ENCODE results near the gene SNRNP25.

The SNRNP25 gene

GRCh38 chr16:76535-77272 is 23.1 kb downstream of the SNRNP25 start:
- no peak for DNase-seq (ENCODE audit: low spot score in 2 of 2)
- Mint-ChIP-seq H3K4me1 (peaks cover 37% of the 10 kb centered on the region), H3K4me3 (peak overlapping the region; percentile 84), H3K36me3 (peaks cover 27% of the 10 kb centered on the region), H3K9me3 (no peaks in the 10 kb centered on the region), H3K27ac (peak overlapping the region; percentile 90)
- ATAC-seq = no peak

- Mint-ChIP-seq H3K4me3 (peak overlapping the region; percentile 84), H3K36me3 (peaks cover 27% of the 10 kb centered on the region), H3K9me3 (no peaks in the 10 kb centered on the region), H3K27ac (peak overlapping the region; percentile 90), H3K4me1 (peaks cover 37% of the 10 kb centered on the region)
- DNase-seq (ENCODE audit: low spot score in 2 of 2) = peak; percentile 36 to 78
- peak; percentile 57 for ATAC-seq
Measured at GRCh38 chr16:77273-77806, 23.7 kb downstream of the SNRNP25 start.

GRCh38 chr16:77807-78443 is 24.3 kb downstream of the SNRNP25 start, which contains the start of gene MPG:
Gene MPG (plus strand): TSS chr16:78225. CDS start chr16:78310, 85 bp downstream.
- Mint-ChIP-seq H3K27ac (peak within 1 kb of the TSS; percentile 90), H3K4me3 (peak within 1 kb of the TSS; percentile 84), H3K4me1 (peaks cover 39% of the 10 kb centered on the region), H3K36me3 (peaks cover 31% of the 10 kb centered on the region), H3K9me3 (no peaks in the 10 kb centered on the region)
- ATAC-seq = peak; percentile 81
- peak; percentile 77 to 95 for DNase-seq (ENCODE audit: low spot score in 2 of 2)

- ATAC-seq = peak; percentile 33
- Mint-ChIP-seq H3K4me1 (peaks cover 42% of the 10 kb centered on the region), H3K9me3 (no peaks in the 10 kb centered on the region), H3K27ac (peak overlapping the region; percentile 90), H3K36me3 (peaks cover 34% of the 10 kb centered on the region), H3K4me3 (peak overlapping the region; percentile 84)
- DNase-seq (ENCODE audit: low spot score in 2 of 2) = peak in 1 of 2 donors; percentile 18
Measured at GRCh38 chr16:78444-79150, 25.0 kb downstream of the SNRNP25 start.

- peak overlapping the region; percentile 90 for H3K27ac Mint-ChIP-seq
- H3K4me1 Mint-ChIP-seq = peaks cover 50% of the 10 kb centered on the region
- H3K9me3 Mint-ChIP-seq = no peaks in the 10 kb centered on the region
- ATAC-seq = no peak
- peaks cover 42% of the 10 kb centered on the region for H3K36me3 Mint-ChIP-seq
- no peak for DNase-seq (ENCODE audit: low spot score in 2 of 2)
- peak overlapping the region; percentile 84 for H3K4me3 Mint-ChIP-seq
Measured at GRCh38 chr16:79151-80054, 25.8 kb downstream of the SNRNP25 start.

- peak overlapping the region; percentile 48 for H3K4me3 Mint-ChIP-seq
- H3K36me3 Mint-ChIP-seq = peaks cover 74% of the 10 kb centered on the region
- peak overlapping the region; percentile 88 for H3K27ac Mint-ChIP-seq
- no peaks in the 10 kb centered on the region for H3K9me3 Mint-ChIP-seq
- H3K4me1 Mint-ChIP-seq = peaks cover 51% of the 10 kb centered on the region
- ATAC-seq (no peak), DNase-seq (ENCODE audit: low spot score in 2 of 2) (no peak)
Measured at GRCh38 chr16:83060-83603, 29.5 kb downstream of the SNRNP25 start.

GRCh38 chr16:83781-84615 is 30.4 kb downstream of the SNRNP25 start:
- no peak for DNase-seq (ENCODE audit: low spot score in 2 of 2)
- peak overlapping the region; percentile 48 for H3K4me3 Mint-ChIP-seq
- no peaks in the 10 kb centered on the region for H3K9me3 Mint-ChIP-seq
- H3K27ac Mint-ChIP-seq = peak overlapping the region; percentile 88
- peak; percentile 39 for ATAC-seq
- peaks cover 82% of the 10 kb centered on the region for H3K36me3 Mint-ChIP-seq
- peaks cover 46% of the 10 kb centered on the region for H3K4me1 Mint-ChIP-seq

- ATAC-seq = peak; percentile 95
- Mint-ChIP-seq H3K9me3 (no peaks in the 10 kb centered on the region), H3K36me3 (peaks cover 77% of the 10 kb centered on the region), H3K4me3 (peak overlapping the region; percentile 48), H3K27ac (peak overlapping the region; percentile 88), H3K4me1 (peaks cover 37% of the 10 kb centered on the region)
- DNase-seq (ENCODE audit: low spot score in 2 of 2) = peak; percentile 56 to 81
Measured at GRCh38 chr16:84718-85406, 31.2 kb downstream of the SNRNP25 start.

- Mint-ChIP-seq H3K4me1 (peaks cover 35% of the 10 kb centered on the region), H3K27ac (peak overlapping the region; percentile 88), H3K36me3 (peaks cover 77% of the 10 kb centered on the region), H3K9me3 (no peaks in the 10 kb centered on the region), H3K4me3 (peak overlapping the region; percentile 48)
- no peak for DNase-seq (ENCODE audit: low spot score in 2 of 2)
- no peak for ATAC-seq
Measured at GRCh38 chr16:85407-85782, 31.8 kb downstream of the SNRNP25 start.

GRCh38 chr16:85865-86264 is 32.2 kb downstream of the SNRNP25 start:
- peak overlapping the region; percentile 74 for H3K27ac Mint-ChIP-seq
- peaks cover 77% of the 10 kb centered on the region for H3K36me3 Mint-ChIP-seq
- H3K9me3 Mint-ChIP-seq = no peaks in the 10 kb centered on the region
- no peak for DNase-seq (ENCODE audit: low spot score in 2 of 2)
- peaks cover 35% of the 10 kb centered on the region for H3K4me1 Mint-ChIP-seq
- H3K4me3 Mint-ChIP-seq = no peak overlapping the region
- ATAC-seq = no peak

GRCh38 chr16:86483-86952 is 32.9 kb downstream of the SNRNP25 start:
- peak overlapping the region; percentile 74 for H3K27ac Mint-ChIP-seq
- peaks cover 35% of the 10 kb centered on the region for H3K4me1 Mint-ChIP-seq
- H3K4me3 Mint-ChIP-seq = no peak overlapping the region
- no peaks in the 10 kb centered on the region for H3K9me3 Mint-ChIP-seq
- DNase-seq (ENCODE audit: low spot score in 2 of 2) = no peak
- peaks cover 75% of the 10 kb centered on the region for H3K36me3 Mint-ChIP-seq
- no peak for ATAC-seq

GRCh38 chr16:88613-89012 is 35.0 kb downstream of the SNRNP25 start:
- peaks cover 23% of the 10 kb centered on the region for H3K4me1 Mint-ChIP-seq
- H3K9me3 Mint-ChIP-seq = no peaks in the 10 kb centered on the region
- no peak overlapping the region for H3K27ac Mint-ChIP-seq
- DNase-seq (ENCODE audit: low spot score in 2 of 2) = no peak
- no peak for ATAC-seq
- peaks cover 77% of the 10 kb centered on the region for H3K36me3 Mint-ChIP-seq
- no peak overlapping the region for H3K4me3 Mint-ChIP-seq
